Gastroesophageal sphincter (tissue), 3 donors: ENCODE measurements around the gene SORCS3.

Experiments
- EP300 ChIP-seq: sonication (generic); formaldehyde crosslinking; IDR thresholded peaks from one replicate; pipeline ENCODE4 v1.6.1; 2017; ENCODE audit warnings: antibody characterized with exemption, mild to moderate bottlenecking
- POLR2A ChIP-seq, 2 donors: fragments of 450-650 bp; IDR thresholded peaks; one replicate each; pipeline ENCODE4 v1.6.1; 2017; ENCODE audit warnings: antibody characterized with exemption in 2 of 2, mild to moderate bottlenecking in 2 of 2, moderate library complexity in 1 of 2
- POLR2AphosphoS5 ChIP-seq: sonication (generic); formaldehyde crosslinking; IDR thresholded peaks from one replicate; pipeline ENCODE4 v1.6.1; 2017; ENCODE audit warnings: antibody characterized with exemption
- TF ChIP-seq, protein P1 (sequence below), 4 experiments: fragments of 200-600 bp in 2 of 4; fragments of 450-650 bp in 2 of 4; sonication (generic) in 1 of 4; IDR thresholded peaks; one replicate each; pipeline ENCODE4 v1.5.1; 2017 to 2019; ENCODE audit warnings: antibody characterized with exemption in 4 of 4, mild to moderate bottlenecking in 2 of 4, moderate library complexity in 2 of 4

DNA sequence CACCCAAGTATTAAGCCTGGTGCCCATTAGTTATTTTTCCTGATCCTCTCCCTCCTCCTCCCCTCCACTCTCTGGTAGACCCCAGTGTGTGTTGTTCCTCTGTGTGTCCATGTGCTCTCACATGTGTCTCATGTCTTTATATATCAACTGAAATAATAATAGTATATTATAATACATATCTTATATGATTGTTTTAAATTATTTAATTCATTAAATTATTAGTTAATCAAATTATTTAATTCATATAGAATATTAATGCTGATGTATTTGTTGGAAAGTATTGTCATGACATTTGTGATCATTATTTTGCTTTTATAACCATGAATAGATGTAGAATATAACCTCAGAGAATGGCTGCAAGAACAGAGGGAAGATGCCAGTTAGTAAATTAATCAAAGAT is 647.5 kb downstream of the SORCS3 start:
- TF ChIP-seq, protein P1, sequence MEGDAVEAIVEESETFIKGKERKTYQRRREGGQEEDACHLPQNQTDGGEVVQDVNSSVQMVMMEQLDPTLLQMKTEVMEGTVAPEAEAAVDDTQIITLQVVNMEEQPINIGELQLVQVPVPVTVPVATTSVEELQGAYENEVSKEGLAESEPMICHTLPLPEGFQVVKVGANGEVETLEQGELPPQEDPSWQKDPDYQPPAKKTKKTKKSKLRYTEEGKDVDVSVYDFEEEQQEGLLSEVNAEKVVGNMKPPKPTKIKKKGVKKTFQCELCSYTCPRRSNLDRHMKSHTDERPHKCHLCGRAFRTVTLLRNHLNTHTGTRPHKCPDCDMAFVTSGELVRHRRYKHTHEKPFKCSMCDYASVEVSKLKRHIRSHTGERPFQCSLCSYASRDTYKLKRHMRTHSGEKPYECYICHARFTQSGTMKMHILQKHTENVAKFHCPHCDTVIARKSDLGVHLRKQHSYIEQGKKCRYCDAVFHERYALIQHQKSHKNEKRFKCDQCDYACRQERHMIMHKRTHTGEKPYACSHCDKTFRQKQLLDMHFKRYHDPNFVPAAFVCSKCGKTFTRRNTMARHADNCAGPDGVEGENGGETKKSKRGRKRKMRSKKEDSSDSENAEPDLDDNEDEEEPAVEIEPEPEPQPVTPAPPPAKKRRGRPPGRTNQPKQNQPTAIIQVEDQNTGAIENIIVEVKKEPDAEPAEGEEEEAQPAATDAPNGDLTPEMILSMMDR (IDR thresholded peaks at IDR 0.05): no peak
- TF ChIP-seq POLR2A (IDR thresholded peaks at IDR 0.05) (no peak), POLR2AphosphoS5 (no peak), EP300 (no peak)
